GM12875 (cell line): ENCODE results near the gene SLFN12.

ENCODE experiments used
- H3K4me3 ChIP-seq: one replicate; pipeline ENCODE4 v1.5.1; 2011; ENCODE audit warnings: low read depth, low read length, control low read depth
- TF ChIP-seq, protein P1 (sequence below): IDR thresholded peaks from 2 replicates; pipeline ENCODE4 v1.5.1; 2011; ENCODE audit warnings: low read depth, mild to moderate bottlenecking, control low read depth, inconsistent platforms, low read length, moderate library complexity, borderline replicate concordance; ENCODE audit not compliant: insufficient read depth

Gene SLFN12

DNA sequence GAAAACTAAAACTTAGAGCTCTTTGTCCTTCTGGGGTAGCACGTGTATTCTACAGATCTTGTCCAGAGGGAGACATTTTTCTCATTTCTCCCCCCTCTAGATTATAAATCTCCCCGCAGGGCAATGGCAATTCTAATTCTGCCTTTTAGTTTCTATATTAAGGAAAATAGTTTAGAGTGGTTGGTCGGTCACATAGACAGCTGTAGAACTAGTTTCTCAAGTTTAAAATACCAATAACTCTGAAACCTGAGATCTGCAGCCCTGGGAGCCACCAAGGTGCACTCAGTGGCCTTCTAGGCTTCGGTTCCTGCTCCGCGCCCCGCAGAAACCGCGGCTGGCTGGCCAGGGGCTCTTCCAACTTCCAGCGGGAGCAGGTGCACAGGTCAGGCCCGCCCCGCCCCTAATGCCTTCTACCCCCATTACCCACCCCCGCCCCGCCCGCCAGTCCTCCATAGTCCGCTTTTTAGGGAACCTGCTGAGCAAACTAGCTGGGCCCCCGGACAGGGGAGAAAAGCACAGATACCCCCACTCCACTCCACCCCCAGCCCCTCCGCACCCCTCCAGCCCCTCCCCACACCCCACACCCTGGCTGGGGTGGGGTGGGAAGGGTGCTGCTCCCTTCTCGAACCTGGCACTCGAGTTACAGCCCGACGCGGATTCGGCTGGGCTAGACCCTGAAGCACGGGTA is 59.3 kb downstream of the SLFN12 start:
- TF ChIP-seq, protein P1, sequence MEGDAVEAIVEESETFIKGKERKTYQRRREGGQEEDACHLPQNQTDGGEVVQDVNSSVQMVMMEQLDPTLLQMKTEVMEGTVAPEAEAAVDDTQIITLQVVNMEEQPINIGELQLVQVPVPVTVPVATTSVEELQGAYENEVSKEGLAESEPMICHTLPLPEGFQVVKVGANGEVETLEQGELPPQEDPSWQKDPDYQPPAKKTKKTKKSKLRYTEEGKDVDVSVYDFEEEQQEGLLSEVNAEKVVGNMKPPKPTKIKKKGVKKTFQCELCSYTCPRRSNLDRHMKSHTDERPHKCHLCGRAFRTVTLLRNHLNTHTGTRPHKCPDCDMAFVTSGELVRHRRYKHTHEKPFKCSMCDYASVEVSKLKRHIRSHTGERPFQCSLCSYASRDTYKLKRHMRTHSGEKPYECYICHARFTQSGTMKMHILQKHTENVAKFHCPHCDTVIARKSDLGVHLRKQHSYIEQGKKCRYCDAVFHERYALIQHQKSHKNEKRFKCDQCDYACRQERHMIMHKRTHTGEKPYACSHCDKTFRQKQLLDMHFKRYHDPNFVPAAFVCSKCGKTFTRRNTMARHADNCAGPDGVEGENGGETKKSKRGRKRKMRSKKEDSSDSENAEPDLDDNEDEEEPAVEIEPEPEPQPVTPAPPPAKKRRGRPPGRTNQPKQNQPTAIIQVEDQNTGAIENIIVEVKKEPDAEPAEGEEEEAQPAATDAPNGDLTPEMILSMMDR = no peak
- peak overlapping the region; percentile 39 for H3K4me3 ChIP-seq

DNA sequence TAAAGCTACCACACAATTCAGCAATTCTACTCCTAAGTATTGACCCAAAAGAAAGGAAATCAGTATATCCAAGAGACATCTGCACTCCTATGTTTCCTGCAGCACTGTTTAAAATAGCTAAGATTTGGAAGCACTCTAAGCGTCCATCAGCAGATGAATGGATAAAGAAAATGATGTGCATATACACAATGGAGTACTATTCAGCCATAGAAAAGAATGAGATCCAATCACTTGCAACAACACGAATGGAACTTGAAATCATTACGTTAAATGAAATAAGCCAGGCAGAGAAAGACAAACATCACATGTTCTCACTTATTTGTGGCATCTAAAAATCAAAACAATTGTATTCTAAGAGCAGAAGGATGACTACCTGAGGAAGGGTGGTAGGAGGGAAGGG is 60.4 kb downstream of the SLFN12 start:
- TF ChIP-seq, protein P1 = no peak
- no peak overlapping the region for H3K4me3 ChIP-seq

DNA sequence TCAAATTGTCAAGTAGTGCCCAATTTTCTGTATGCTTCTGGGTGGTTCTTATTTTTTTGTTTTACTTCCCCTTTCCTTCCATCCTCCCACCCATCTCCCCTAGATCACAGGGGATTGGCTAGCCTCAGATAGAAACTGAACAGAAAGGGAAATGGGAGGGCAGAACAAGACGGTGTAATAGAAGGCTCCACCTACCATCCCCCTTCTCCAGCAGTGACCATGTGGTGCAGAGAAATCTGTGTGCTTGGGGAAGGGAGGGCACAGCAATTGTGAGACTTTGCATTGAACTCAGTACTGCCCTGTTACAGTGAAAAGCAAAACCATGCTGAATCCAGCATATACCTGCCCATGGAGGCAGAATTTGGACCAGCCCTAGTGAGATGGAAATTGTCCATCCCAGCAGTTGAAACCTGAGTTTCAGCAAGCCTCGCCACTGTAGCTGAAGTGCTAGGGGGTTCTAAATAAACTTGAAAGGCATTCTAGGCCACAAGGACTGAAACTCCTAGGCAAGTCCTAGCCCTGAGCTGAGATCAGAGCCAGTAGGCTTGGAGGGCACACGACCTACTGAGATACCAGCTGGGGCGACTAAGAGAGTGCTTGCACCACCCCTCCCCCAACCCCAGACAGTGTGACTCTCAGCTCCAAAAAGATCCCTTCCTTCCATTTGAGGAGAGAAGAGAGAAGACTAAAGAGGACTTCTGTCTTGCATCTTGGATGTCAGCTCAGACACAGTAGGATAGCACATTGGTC is 64.0 kb downstream of the SLFN12 start:
- TF ChIP-seq, protein P1 = no peak

DNA sequence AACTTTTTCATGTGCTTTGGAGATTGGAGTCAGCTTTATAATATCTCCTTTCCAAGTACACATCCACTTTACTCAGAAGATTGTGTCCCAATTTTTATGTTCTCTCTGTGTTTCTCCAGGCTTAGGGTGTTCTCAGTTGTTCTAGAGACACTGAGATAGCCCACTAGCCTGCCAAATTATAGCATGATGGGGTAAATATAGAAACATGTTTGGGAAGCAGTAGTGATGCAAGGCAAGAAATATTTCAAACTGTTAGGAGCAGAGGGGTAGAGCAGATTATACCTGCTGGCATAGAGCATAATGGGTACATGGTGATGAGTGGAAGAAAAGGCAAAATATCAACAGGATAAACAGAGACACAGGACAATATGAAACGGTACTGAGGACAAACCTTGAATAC is 71.3 kb downstream of the SLFN12 start:
- TF ChIP-seq, protein P1 = no peak
- H3K4me3 ChIP-seq = no peak overlapping the region

More for the DNA sequence above, 64.0 kb downstream of the SLFN12 start:
- no peak overlapping the region for H3K4me3 ChIP-seq
